NB4 (cell line): ENCODE measurements around the gene OPCML.

Source experiments
- DNase-seq: peaks from one replicate; pipeline ENCODE4 v3.0.0; 2010; ENCODE audit warnings: low read depth
- H3K4me3 ChIP-seq: one replicate; pipeline ENCODE4 v1.5.1; 2011; ENCODE audit warnings: mild to moderate bottlenecking, low read depth, low read length, moderate library complexity
- MAX ChIP-seq: IDR thresholded peaks from 2 replicates; pipeline ENCODE4 v1.6.1; 2011; ENCODE audit warnings: low read depth, low read length
- MYC ChIP-seq: IDR thresholded peaks from 2 replicates; pipeline ENCODE4 v1.6.1; 2011; ENCODE audit warnings: low read depth, low read length
- POLR2A ChIP-seq: IDR thresholded peaks from 2 replicates; pipeline ENCODE4 v1.6.1; 2011; ENCODE audit warnings: mild to moderate bottlenecking; ENCODE audit not compliant: insufficient read length; ENCODE audit errors: extremely low read depth
- TF ChIP-seq, protein P1 (sequence below): IDR thresholded peaks from one replicate; pipeline ENCODE4 v1.5.1; 2012; ENCODE audit warnings: low read depth, low read length

OPCML gene

GRCh38 chr11:133425992-133426391 lies 106.3 kb downstream of the OPCML start:
- no peak for TF ChIP-seq MAX
- TF ChIP-seq POLR2A: no peak
- no peak for TF ChIP-seq MYC
- TF ChIP-seq, protein P1, sequence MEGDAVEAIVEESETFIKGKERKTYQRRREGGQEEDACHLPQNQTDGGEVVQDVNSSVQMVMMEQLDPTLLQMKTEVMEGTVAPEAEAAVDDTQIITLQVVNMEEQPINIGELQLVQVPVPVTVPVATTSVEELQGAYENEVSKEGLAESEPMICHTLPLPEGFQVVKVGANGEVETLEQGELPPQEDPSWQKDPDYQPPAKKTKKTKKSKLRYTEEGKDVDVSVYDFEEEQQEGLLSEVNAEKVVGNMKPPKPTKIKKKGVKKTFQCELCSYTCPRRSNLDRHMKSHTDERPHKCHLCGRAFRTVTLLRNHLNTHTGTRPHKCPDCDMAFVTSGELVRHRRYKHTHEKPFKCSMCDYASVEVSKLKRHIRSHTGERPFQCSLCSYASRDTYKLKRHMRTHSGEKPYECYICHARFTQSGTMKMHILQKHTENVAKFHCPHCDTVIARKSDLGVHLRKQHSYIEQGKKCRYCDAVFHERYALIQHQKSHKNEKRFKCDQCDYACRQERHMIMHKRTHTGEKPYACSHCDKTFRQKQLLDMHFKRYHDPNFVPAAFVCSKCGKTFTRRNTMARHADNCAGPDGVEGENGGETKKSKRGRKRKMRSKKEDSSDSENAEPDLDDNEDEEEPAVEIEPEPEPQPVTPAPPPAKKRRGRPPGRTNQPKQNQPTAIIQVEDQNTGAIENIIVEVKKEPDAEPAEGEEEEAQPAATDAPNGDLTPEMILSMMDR: no peak
- H3K4me3 ChIP-seq: no peak overlapping the region
- DNase-seq: no peak

GRCh38 chr11:133425245-133425644 lies 107.1 kb downstream of the OPCML start:
- no peak for DNase-seq
- TF ChIP-seq MYC (no peak), MAX (no peak), POLR2A (no peak)
- TF ChIP-seq, protein P1: no peak
- H3K4me3 ChIP-seq: no peak overlapping the region

DNA sequence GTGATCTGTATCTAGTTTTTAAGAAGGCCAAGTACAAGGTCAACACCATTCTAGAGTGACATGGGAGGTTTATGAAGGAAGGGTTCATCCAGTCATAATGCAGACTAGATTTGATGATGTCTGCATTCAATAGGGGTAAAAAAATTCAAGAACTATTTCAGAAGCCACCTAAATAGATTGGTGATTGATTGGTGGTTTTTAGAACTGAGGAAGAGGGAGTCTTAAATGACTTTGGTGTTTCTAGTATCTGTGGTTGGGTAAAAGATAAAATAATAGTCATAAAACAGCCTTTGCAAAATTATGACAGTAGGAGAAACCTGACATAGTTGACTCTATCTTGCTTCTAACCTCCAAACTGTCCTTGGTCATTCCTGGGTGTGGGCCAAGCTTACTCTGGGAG lies 114.1 kb downstream of the OPCML start:
- DNase-seq: no peak
- TF ChIP-seq, protein P1: no peak
- TF ChIP-seq MAX: no peak
- no peak for TF ChIP-seq POLR2A
- TF ChIP-seq MYC: no peak
- no peak overlapping the region for H3K4me3 ChIP-seq

DNA sequence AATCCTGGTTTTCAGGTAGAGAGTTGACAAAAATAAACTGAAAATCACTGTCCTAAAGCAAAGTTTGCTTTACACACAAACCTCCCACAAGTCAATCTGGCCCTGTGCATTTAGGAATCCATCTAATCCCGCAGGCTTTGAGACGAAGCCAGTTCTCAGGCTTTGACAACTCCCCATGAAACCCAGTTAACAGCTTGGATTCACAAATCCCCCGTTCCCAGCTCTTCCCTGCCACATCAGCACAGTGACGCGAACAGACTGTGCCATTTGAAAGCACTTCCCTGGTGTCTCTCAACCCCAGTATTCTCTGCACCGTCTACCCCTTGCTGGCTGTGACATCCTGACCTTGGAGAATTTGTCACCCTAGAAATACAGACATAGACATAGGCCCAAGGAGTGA lies 117.8 kb downstream of the OPCML start:
- TF ChIP-seq MAX (no peak), POLR2A (no peak), MYC (no peak)
- TF ChIP-seq, protein P1: no peak
- no peak for DNase-seq

GRCh38 chr11:133413703-133414102 lies 118.6 kb downstream of the OPCML start:
- H3K4me3 ChIP-seq: no peak overlapping the region
- no peak for DNase-seq
- TF ChIP-seq, protein P1: no peak
- TF ChIP-seq MYC: no peak
- no peak for TF ChIP-seq MAX
- TF ChIP-seq POLR2A: no peak

More for the DNA sequence above, 117.8 kb downstream of the OPCML start:
- H3K4me3 ChIP-seq: no peak overlapping the region

GRCh38 chr11:133409799-133410198 lies 122.5 kb downstream of the OPCML start:
- no peak for DNase-seq
- no peak for TF ChIP-seq MAX
- no peak for TF ChIP-seq MYC
- TF ChIP-seq, protein P1: no peak
- no peak for TF ChIP-seq POLR2A
- H3K4me3 ChIP-seq: no peak overlapping the region
